Endothelial cell of umbilical vein (primary cell): ENCODE data around the gene TCIRG1.
"Not testable (repeated sequence)": the region's sequence is repeated elsewhere in the genome, so short reads cannot be mapped to it uniquely, and the experiment has no call there.

Experiments used
- CTCF ChIP-seq, 2 donors: IDR thresholded peaks; 1 replicate in 1 of 2; 2 replicates in 1 of 2; pipeline ENCODE4 v1.5.1; 2011; ENCODE audit warnings: low read length in 2 of 2, mild to moderate bottlenecking in 2 of 2, moderate library complexity in 2 of 2, control low read depth in 1 of 2, inconsistent platforms in 1 of 2, low read depth in 1 of 2; ENCODE audit not compliant: insufficient read depth in 1 of 2; ENCODE audit errors: extremely low read depth in 1 of 2
- EZH2 ChIP-seq: IDR thresholded peaks from 2 replicates; pipeline ENCODE4 v1.6.1; 2012; ENCODE audit warnings: borderline replicate concordance, low read depth, mild to moderate bottlenecking, moderate library complexity, low read length, inconsistent platforms; ENCODE audit not compliant: severe bottlenecking
- JUN ChIP-seq: IDR thresholded peaks from 2 replicates; pipeline ENCODE4 v1.6.1; 2011; ENCODE audit warnings: borderline replicate concordance, low read depth; ENCODE audit not compliant: insufficient read length, insufficient read depth
- POLR2A ChIP-seq: IDR thresholded peaks from 2 replicates; pipeline ENCODE4 v1.6.1; 2012; ENCODE audit warnings: low read depth, mild to moderate bottlenecking, control low read depth, low read length

DNA sequence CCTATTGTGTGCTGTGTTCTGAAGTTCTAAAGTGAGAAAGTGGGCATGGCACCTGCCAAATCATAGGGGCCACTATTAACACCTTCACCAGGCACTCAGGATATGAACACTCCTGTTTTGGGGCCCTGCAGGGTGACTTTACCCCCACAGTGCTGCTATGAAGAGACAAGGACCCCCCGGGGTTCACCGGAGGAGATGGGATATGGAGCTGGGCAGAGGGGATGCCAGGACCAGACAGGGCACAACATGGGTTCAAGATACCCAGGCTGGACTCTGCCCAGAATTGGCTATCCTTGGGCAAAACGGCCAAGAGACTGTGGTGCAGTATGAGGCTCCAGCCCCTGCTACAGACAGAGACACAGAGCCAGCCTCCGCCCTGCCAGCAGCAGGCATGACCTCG is 44.4 kb upstream of the TCIRG1 start:
- not testable (repeated sequence) for TF ChIP-seq EZH2; CTCF (IDR thresholded peaks at IDR 0.05; ENCODE audit: extremely low read depth in 1 of 2, insufficient read depth in 1 of 2, low read depth in 1 of 2, low read length in 2 of 2); JUN; POLR2A
